IPS DF 6.9 (cell line): ENCODE measurements around the gene LRTM1.

Experiments used
- DNase-seq: peaks from one replicate; pipeline ENCODE4 v3.0.0-alpha.2; 2013; ENCODE audit warnings: low read depth, low spot score
- H3K27ac ChIP-seq: one replicate; pipeline ENCODE4 v1.5.1; 2013; ENCODE audit warnings: low read length, control low read depth
- H3K27me3 ChIP-seq: 2 replicates; pipeline ENCODE4 v1.6.1; 2013; ENCODE audit warnings: mild to moderate bottlenecking, low read length; ENCODE audit not compliant: control insufficient read depth, insufficient read depth
- H3K36me3 ChIP-seq: 2 replicates; pipeline ENCODE4 v1.6.1; 2013; ENCODE audit warnings: low read length; ENCODE audit not compliant: control insufficient read depth, insufficient read depth
- H3K4me1 ChIP-seq: 2 replicates; pipeline ENCODE4 v1.6.1; 2013; ENCODE audit warnings: low read length; ENCODE audit not compliant: control insufficient read depth, insufficient read depth
- H3K4me3 ChIP-seq: 2 replicates; pipeline ENCODE4 v1.5.1; 2013; ENCODE audit warnings: mild to moderate bottlenecking, low read length
- H3K9me3 ChIP-seq: 2 replicates; pipeline ENCODE4 v1.6.1; 2013; ENCODE audit warnings: low read length, inconsistent platforms; ENCODE audit not compliant: control insufficient read depth, insufficient read depth
- WGBS: extraction: QIAGEN DNeasy Blood & Tissue Kit; methylation state at CpG from one replicate; pipeline ENCODE4 v1.1.7; 2013; ENCODE audit warnings: mixed read lengths, missing lambda C conversion rate; ENCODE audit not compliant: insufficient read length, insufficient coverage; 5-methylcytosine and 5-hydroxymethylcytosine counted together

Gene LRTM1

DNA sequence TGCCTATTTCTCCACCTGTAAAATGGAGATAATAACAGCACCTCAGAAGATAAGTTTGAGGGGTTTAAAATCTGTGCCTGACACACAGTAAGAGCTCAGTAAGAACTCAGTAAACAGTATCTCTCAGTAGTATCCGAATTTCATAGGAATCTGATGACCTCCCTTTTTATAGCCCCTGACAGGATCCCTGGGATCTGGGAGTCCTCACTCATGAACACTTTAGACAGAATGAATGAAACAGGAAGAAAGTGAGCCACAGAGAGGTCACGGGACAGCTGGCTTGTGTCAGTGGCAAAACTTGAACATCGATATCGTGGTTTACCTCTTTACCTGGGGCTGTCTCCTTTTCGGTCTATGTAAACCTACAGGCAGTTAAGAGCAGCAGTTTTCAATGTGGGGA lies 51.2 kb downstream of the LRTM1 start:
- no peak overlapping the region for H3K4me3 ChIP-seq
- no peak for DNase-seq
- no peak overlapping the region for H3K27ac ChIP-seq
- no peaks in the 10 kb centered on the region for H3K9me3 ChIP-seq
- H3K36me3 ChIP-seq = no peaks in the 10 kb centered on the region
- H3K27me3 ChIP-seq = no peaks in the 10 kb centered on the region
- no CpG with 5 or more reads among the region's 5 CpGs for WGBS
- peaks cover 3% of the 10 kb centered on the region; the same call in 1 of the 2 replicates for H3K4me1 ChIP-seq

DNA sequence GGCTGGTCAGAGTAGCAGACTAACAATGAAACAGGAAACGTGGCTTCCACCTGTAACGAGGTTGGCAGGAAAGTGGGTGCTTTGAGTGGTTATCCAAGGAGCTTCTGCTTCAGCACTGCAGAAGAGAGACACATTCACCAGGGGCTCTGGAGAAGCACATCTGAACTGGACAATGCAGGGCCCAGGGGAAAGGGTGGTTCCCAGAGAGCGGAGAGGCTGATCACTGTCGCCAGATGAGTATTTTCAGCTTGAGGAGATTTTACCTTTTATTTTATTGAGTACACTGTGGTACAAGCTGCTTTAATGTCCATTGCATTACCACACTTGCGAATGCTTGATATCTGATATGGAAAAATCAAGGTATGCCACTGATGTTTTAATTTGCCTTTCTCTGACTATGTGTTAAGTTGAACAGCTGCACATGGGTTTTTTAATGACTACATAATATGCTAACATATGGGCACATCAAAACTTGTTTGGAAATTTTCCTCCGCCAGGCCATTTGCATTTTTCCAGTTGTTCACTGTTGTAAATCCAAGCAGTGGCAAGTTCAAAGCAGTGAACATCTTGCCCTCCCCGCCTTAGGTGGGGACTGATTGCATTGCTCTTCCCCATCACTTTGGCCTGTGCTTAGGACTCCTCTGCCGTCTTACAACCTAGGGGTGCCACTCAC lies 52.1 kb downstream of the LRTM1 start:
- no peak for DNase-seq

GRCh38 chr3:54874816-54875556 lies 52.9 kb downstream of the LRTM1 start:
- H3K27me3 ChIP-seq = no peaks in the 10 kb centered on the region
- H3K4me3 ChIP-seq = no peak overlapping the region
- WGBS = no CpG with 5 or more reads among the region's 7 CpGs
- DNase-seq = no peak
- H3K4me1 ChIP-seq = peaks cover 3% of the 10 kb centered on the region; the same call in 1 of the 2 replicates
- H3K9me3 ChIP-seq = no peaks in the 10 kb centered on the region
- no peak overlapping the region for H3K27ac ChIP-seq
- no peaks in the 10 kb centered on the region for H3K36me3 ChIP-seq

More for the DNA sequence above, 52.1 kb downstream of the LRTM1 start:
- H3K27ac ChIP-seq = no peak overlapping the region
- peaks cover 3% of the 10 kb centered on the region; the same call in 1 of the 2 replicates for H3K4me1 ChIP-seq
- no peaks in the 10 kb centered on the region for H3K9me3 ChIP-seq
- H3K4me3 ChIP-seq = no peak overlapping the region
- no peaks in the 10 kb centered on the region for H3K27me3 ChIP-seq
- no CpG with 5 or more reads among the region's 8 CpGs for WGBS
- H3K36me3 ChIP-seq = no peaks in the 10 kb centered on the region

- H3K4me1 ChIP-seq = peaks cover 3% of the 10 kb centered on the region; the same call in 1 of the 2 replicates
- DNase-seq = no peak
- no peaks in the 10 kb centered on the region for H3K36me3 ChIP-seq
- H3K27me3 ChIP-seq = no peaks in the 10 kb centered on the region
- H3K4me3 ChIP-seq = no peak overlapping the region
- no peaks in the 10 kb centered on the region for H3K9me3 ChIP-seq
- no CpG with 5 or more reads among the region's 8 CpGs for WGBS
- no peak overlapping the region for H3K27ac ChIP-seq
Observed at GRCh38 chr3:54873059-54874010, 54.5 kb downstream of the LRTM1 start.

DNA sequence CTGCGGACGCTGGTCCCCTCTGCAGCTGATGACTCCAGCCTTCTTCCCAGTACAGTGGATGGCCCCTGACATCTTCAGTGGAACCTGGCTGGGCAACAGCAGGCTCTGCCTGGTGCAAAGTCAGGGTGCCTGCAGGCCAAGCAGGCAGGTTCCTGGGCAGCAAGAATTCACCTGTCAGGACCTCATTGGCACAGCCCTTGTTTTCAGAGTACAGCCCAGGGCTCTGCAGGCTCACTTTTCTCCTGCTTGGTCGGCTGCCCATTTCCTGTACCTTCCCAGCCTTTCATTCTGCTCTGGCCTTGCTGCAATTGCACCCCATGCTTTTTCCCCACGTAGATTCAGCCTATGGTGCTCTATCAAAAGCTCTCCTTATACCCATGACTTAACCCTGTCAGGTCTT lies 56.0 kb downstream of the LRTM1 start:
- no peaks in the 10 kb centered on the region for H3K36me3 ChIP-seq
- H3K9me3 ChIP-seq = no peaks in the 10 kb centered on the region
- DNase-seq = no peak
- H3K27ac ChIP-seq = no peak overlapping the region
- H3K27me3 ChIP-seq = no peaks in the 10 kb centered on the region
- peaks cover 3% of the 10 kb centered on the region; the same call in 1 of the 2 replicates for H3K4me1 ChIP-seq
- no CpG with 5 or more reads among the region's 4 CpGs for WGBS
- H3K4me3 ChIP-seq = no peak overlapping the region

DNA sequence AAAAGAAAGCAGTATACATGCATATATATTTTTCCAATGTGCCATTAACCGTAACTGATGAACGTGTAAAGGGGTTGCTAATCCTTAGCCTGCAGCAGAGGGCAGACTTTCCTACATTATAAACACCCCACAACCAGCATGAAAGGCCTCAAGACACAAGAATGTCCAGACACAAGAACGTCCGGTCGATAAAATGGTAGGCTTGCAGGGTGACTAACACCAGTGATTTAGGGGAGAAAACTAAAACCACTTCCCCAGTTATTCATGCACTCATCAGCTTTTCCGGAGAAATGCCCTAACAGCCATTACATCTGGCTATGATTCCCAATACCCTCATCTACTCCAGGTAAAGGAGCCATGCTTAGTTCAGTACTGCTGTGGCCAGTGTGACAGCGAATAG lies 57.4 kb downstream of the LRTM1 start:
- H3K27me3 ChIP-seq = no peaks in the 10 kb centered on the region
- H3K4me3 ChIP-seq = no peak overlapping the region
- no peak overlapping the region for H3K27ac ChIP-seq
- peaks cover 3% of the 10 kb centered on the region; the same call in 1 of the 2 replicates for H3K4me1 ChIP-seq
- WGBS = no CpG with 5 or more reads among the region's 7 CpGs
- no peak for DNase-seq
- H3K36me3 ChIP-seq = no peaks in the 10 kb centered on the region
- no peaks in the 10 kb centered on the region for H3K9me3 ChIP-seq
